Measurements from ENCODE around the gene PARD3B.

Gene PARD3B

DNA sequence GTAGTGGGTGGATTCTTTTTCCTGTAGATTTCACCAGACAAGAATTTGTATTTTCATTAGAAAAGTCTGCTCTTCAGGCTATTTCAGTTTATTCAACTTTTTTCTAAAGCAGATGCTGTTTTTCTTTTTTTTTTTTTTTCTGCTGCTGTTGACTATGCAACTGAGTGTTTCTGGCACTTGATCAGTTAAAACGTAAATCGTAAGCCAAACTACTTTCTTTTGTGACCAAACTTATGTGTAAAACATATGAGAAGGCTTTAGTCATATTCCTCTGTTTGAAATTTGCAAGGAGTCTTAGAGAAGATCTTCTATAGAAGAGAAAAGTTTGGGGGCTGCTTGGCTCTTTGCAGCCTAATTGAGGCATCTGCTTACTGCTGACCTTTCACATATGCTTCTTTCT, 170.1 kb downstream of the PARD3B start:
- no peak for DNase-seq

- DNase-seq: no peak
These were observed 172.3 kb downstream of the PARD3B start for GRCh38 chr2:204717591-204717990.

DNA sequence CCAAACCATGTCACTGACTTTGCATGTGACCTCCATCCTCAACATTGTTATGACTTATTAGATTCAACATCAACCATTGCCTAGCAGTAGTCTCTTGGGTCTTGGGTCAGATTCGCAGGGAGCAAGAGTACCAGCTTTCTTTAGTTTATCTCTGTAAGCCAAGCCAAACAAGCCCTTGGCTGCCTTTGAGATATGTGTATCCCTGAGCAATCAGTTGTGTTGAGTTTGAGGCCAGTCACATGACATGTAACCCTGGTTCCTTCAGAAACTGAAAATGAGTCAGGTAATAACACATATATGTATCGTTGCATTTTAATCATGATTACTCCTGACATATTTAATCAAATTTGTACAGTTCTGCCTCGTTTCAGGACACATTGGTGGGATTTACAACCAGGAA, 173.3 kb downstream of the PARD3B start:
- no peak for DNase-seq

DNA sequence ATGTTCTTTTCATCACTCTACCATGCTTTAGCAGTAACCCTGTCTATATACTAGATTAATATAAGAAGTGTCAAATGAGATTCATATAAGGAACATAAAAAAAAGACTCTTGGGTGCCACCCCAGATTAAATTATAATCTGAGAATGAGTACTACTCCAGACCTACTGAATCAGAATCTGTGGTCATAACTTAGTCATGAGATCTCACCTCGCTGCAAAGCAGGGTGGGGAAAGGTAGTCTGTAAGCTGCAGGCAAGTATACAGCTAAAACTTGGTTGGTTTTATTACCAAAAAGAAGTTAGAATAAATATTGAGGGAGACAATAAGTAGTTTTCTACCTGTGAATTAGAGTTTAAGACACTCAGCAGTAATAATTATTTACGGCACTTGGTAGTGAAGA, 175.6 kb downstream of the PARD3B start:
- DNase-seq: no peak

DNA sequence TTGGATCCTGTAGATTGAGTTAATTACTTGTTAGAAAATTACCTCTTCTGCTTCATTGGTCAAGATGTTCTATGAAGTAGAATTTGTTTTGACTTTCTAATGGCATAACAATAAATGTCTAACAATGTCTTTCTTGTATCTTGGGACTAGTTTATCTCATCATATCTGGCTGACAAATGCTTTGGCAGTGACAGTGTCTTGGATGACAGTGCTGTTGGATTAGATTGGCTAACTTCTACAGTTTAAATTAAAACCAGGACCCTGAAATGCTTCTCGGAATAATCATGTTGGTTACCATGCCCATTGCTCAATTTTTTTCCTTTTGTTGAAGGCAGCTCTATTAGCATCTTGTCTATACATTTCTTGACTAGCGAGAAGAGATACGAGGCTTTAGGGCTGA, 176.9 kb downstream of the PARD3B start:
- DNase-seq: no peak

- DNase-seq: no peak
These were observed 177.4 kb downstream of the PARD3B start for GRCh38 chr2:204722691-204723090.

DNA sequence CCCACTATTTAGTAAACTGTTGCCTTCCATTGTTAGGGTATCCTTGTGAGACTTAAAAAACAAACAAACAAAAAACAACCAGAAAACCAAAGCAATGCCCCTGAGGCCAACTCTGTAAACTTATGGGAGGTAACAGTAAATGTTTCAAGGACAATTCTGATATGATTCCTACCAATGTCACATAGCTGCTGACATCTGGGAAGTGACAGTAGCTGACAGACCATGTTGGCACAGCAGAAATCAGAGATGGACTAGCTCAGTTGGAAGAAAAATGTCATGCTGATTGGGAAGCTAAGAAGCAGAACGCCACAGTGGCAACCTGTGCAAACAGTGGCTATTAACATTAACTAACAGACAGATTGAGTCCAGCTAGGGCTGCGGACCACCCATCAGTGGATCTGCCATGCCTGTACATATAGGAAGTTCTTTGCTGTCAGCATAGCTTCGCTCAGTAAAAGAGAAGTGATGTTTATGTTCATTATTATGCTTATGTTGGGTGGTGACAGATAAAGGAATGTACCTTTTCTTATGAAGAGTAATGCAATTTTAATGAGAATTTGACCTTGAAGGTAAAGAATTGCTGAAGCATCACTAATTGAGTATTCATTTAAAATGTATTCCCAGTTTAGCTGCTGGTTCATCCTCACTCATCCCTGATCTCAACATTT, 180.6 kb downstream of the PARD3B start:
- no peak for DNase-seq

- no peak for DNase-seq
These were observed 181.6 kb downstream of the PARD3B start for GRCh38 chr2:204726831-204727230.

DNA sequence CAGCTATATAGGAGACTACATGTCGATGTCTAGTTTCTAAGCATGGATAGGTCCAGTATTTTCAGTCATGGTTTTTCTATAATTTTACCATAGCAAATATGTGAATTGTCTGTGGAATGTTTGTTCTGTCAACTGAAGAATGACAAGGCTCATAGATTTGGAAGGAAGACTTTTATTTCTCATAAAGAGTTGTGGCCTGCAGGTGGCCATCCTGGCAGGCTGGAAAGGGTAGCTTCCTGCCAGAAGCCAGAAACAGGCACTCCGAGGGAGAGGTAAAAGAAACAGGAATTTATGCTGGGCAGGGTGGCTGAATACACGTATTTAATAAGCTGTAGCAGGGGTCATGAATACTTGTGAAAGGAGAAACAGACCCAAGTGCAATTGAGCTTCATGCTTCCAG, 182.1 kb downstream of the PARD3B start:
- DNase-seq: no peak

GRCh38 chr2:204730603-204731002, 185.3 kb downstream of the PARD3B start:
- DNase-seq: no peak

- no peak for DNase-seq
These were observed 186.7 kb downstream of the PARD3B start for GRCh38 chr2:204732019-204732418.

DNA sequence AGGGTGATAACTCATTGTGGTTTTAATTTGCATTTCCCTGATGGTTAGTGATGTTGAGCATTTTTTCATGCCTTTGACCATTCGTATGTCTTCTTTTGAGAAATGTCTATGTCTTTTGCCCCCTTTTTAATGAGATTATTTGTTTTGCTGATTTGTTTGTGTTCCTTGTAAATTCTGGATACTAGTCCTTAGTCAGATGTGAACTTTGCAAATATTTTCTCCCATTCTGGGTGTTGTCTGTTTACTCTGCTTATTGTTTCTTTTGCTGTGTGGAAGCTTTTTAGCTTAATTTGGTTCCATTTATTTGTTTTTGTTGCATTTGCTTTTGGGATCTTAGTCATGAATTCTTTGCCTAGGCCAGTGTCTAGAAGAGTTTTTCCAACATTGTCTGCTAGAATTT, 192.0 kb downstream of the PARD3B start:
- DNase-seq: no peak

DNA sequence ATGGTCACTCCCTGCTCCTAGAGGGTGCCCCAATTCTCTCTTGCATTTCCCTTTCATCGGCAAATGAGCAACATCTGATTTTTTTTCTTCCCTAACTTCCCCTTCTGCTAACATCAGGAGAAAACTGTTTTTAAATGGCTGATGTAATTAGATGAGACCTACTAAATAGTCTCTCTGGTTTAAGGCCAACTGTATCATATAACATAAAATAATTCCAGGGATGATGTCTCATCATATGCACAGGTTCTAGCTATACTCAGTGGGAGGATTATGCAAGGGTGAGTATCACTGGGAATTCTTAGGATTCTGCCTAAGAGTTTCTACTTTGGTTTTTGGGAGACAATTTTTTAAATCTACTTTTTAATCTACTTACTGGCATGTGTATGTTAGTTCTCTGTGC, 193.4 kb downstream of the PARD3B start:
- DNase-seq: no peak

- no peak for DNase-seq
These were observed 198.2 kb downstream of the PARD3B start for GRCh38 chr2:204743393-204743960.

DNA sequence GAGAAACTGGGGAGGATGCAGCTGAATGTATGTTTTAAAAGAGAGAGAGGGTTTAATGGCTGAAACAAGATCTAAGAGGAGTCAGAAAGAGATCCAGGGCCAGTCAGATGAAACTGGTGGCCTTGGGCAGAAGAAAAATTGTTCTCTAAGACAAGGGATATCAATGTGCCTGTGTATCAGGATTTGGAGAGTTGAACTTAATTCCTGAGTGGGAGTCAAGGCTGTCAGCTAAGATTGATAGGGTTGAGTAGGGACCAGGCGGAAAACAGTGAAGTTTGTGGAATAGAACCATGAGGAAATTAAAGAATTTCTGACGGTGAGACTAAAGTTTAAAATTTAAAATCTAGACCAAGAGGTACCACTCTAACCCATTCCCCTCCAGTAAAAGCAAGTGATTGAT, 199.2 kb downstream of the PARD3B start:
- no peak for DNase-seq

GRCh38 chr2:204748286-204748685, 203.0 kb downstream of the PARD3B start:
- no peak for DNase-seq

DNA sequence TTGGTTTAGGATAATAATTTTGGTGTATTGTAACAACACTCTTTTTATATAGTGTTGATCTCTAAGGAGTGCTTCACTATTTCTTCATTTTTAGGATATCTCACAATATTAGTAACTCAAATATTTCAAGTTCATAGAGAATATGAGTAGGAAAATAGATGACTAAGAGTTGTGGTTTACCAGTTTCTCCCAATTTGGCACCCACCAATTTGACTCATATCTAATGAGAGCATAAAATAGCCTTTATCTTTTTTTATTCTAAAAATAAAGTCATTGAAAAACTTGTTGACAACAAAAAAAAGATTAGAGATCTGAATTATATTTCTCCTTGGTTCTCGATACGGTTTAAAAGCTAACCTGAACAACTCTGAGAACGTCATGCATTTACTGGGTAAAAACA, 204.0 kb downstream of the PARD3B start:
- no peak for DNase-seq

DNA sequence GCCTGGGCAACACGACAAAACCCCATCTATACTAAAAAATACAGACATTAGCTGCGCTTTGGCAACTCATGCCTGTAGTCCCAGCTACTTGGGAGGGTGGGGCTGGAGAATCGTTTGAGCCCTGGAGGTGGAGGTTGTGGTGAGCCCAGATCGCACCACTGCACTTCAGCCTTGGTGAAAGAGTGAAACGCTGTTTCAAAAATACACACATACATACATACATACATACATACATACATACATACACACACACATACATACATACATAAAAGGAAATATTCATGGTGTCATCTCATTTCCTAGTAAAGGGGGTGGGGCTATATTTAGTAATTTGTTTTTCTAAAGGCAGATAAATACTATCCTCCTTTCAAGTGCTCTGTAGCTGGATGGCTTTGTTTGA, 205.1 kb downstream of the PARD3B start:
- no peak for DNase-seq

- DNase-seq: no peak
These were observed 206.2 kb downstream of the PARD3B start for GRCh38 chr2:204751472-204751871.

GRCh38 chr2:204753841-204754240, 208.6 kb downstream of the PARD3B start:
- no peak for DNase-seq

GRCh38 chr2:204754898-204755297, 209.6 kb downstream of the PARD3B start:
- no peak for DNase-seq

- no peak for DNase-seq
These were observed 218.9 kb downstream of the PARD3B start for GRCh38 chr2:204763974-204764703.

- no peak for DNase-seq
These were observed 225.5 kb downstream of the PARD3B start for GRCh38 chr2:204770735-204771134.

DNA sequence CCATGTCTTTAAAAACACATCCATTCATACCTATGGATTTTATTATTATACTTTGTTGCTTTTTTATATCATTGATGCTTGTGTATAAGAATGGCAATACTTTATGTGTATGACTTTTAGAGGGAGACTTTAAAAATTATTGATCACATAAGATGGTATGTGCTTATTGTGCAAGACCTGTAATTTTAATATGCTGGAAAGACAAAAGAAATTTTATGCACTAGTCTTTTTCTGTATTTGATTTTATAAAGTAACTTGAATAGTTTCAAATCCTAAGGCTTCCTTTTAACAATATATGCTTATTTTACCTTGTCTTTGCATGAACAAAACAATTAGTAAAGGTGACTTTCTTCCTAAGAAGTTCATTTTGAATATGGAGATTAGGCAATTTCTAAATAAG, 226.4 kb downstream of the PARD3B start:
- DNase-seq: no peak

- no peak for DNase-seq
These were observed 227.3 kb downstream of the PARD3B start for GRCh38 chr2:204772546-204772945.
